Large intestine (tissue), 12 donors: ENCODE data around the gene ESRRG. TPM values are rescaled to one million over a fixed set of nuclear protein-coding genes. Genes with fewer than 3 reads are reported as not detected.

Experiments used
- DNase-seq, 2 donors: peaks; one replicate each; pipeline versions ENCODE4 v3.0.0 to v3.0.0-alpha.2; 2013
- H3K27ac ChIP-seq: one replicate; pipeline ENCODE4 v1.5.1; 2013; ENCODE audit warnings: low read length
- H3K27me3 ChIP-seq: 2 replicates; pipeline ENCODE4 v1.6.1; 2013; ENCODE audit warnings: low read length; ENCODE audit not compliant: control insufficient read depth, insufficient read depth
- H3K36me3 ChIP-seq: 2 replicates; pipeline ENCODE4 v1.6.1; 2013; ENCODE audit warnings: low read length; ENCODE audit not compliant: control insufficient read depth, insufficient read depth
- H3K4me1 ChIP-seq: one replicate; pipeline ENCODE4 v1.6.1; 2013; ENCODE audit warnings: low read length; ENCODE audit not compliant: control insufficient read depth, insufficient read depth
- H3K4me3 ChIP-seq: one replicate; pipeline ENCODE4 v1.5.1; 2013; ENCODE audit warnings: low read length
- H3K9me3 ChIP-seq: one replicate; pipeline ENCODE4 v1.6.1; 2013; ENCODE audit warnings: mild to moderate bottlenecking, low read depth, low read length, moderate library complexity; ENCODE audit not compliant: control insufficient read depth
- WGBS: methylation state at CpG from one replicate; pipeline ENCODE4 v1.1.5; 2013; ENCODE audit warnings: low lambda C conversion rate; ENCODE audit not compliant: insufficient coverage; 5-methylcytosine and 5-hydroxymethylcytosine counted together
- long read RNA-seq, 11 donors: transcript quantifications; one replicate each; lab custom pipeline, GENCODE V29; 2026
- polyA plus RNA-seq: library from polyadenylated mRNA; unstranded; fragments of 120-200 nt; gene quantifications from one replicate; pipeline ENCODE4 v1.2.1, GENCODE V29; 2013

Gene ESRRG
- 9.0 TPM for polyA plus RNA-seq
- long read RNA-seq, donor 1, full-length matches to known transcripts, result 1 of 1 reads
- long read RNA-seq, donor 1, partial matches to known transcripts, result 0 of 1 reads
- long read RNA-seq, donor 1, other reads (novel, unspliced or antisense), result 0 of 1 reads
- long read RNA-seq, donor 2, result 0 reads
- long read RNA-seq, donor 3, result 0 reads
- long read RNA-seq, donor 4, result 0 reads
- long read RNA-seq, donor 5, result 0 reads
- long read RNA-seq, donor 6, full-length matches to known transcripts, result 2 of 2 reads
- long read RNA-seq, donor 6, partial matches to known transcripts, result 0 of 2 reads
- long read RNA-seq, donor 6, other reads (novel, unspliced or antisense), result 0 of 2 reads
- long read RNA-seq, donor 7, result 0 reads
- long read RNA-seq, donor 8, result 0 reads
- long read RNA-seq, donor 9, result 0 reads
- long read RNA-seq, donor 10, full-length matches to known transcripts, result 1 of 1 reads
- long read RNA-seq, donor 10, partial matches to known transcripts, result 0 of 1 reads
- long read RNA-seq, donor 10, other reads (novel, unspliced or antisense), result 0 of 1 reads
- long read RNA-seq, donor 11, result 0 reads

DNA sequence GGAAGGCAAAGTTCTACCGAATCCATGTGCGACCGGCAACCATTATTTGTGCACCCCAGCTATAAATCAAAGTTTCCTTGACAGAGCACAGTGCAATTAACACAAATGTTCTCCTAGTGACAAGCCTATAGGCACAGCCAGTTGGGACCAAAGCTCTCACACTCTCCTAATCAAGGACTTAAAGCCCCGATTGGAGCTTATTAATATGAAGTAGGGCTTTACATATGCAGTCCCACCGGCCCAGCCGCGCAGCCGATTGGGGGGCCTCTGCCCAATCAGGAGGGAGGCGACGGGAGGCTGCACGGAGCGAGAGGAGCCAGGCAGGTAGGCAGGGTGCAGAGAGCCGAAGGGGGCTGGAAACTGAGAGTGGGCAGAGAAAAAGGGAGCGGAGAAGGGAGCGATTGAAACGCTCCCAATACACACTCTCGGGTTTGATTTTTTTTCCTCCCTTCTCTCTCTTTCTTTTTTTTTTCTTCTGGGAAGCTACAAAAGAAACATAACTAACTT lies at the start of gene ESRRG:
TSS of gene ESRRG (minus strand) at position 156 of the 507 bp plus-strand sequence. CDS start at position 26, 130 bp downstream.
- H3K9me3 ChIP-seq, result no peaks in the 10 kb centered on the region
- H3K4me1 ChIP-seq, result no peaks in the 10 kb centered on the region
- DNase-seq, result peak; percentile 49 to 82
- H3K4me3 ChIP-seq, result peak within 1 kb of the TSS; percentile 57
- 7% methylated on average over 3 of the region's 17 CpGs for WGBS
- H3K36me3 ChIP-seq, result no peaks in the 10 kb centered on the region
- peak within 1 kb of the TSS; percentile 12 for H3K27ac ChIP-seq
- H3K27me3 ChIP-seq, result no peaks in the 10 kb centered on the region

- Histone ChIP-seq H3K27me3 (no peaks in the 10 kb centered on the region), H3K4me1 (no peaks in the 10 kb centered on the region), H3K27ac (no peak overlapping the region), H3K36me3 (no peaks in the 10 kb centered on the region), H3K9me3 (no peaks in the 10 kb centered on the region), H3K4me3 (no peak overlapping the region)
- no peak for DNase-seq
- WGBS, result 100% methylated on average over 1 of the region's 4 CpGs
These were observed 48.7 kb upstream of the ESRRG start for GRCh38 chr1:216771922-216772321.

GRCh38 chr1:216766633-216767327 lies 43.6 kb upstream of the ESRRG start:
- no CpG with 5 or more reads among the region's 3 CpGs for WGBS
- H3K27ac ChIP-seq, result no peak overlapping the region
- no peaks in the 10 kb centered on the region for H3K4me1 ChIP-seq
- no peak for DNase-seq
- no peaks in the 10 kb centered on the region for H3K9me3 ChIP-seq
- H3K4me3 ChIP-seq, result no peak overlapping the region
- H3K36me3 ChIP-seq, result no peaks in the 10 kb centered on the region
- no peaks in the 10 kb centered on the region for H3K27me3 ChIP-seq

- Histone ChIP-seq H3K27me3 (no peaks in the 10 kb centered on the region), H3K9me3 (no peaks in the 10 kb centered on the region), H3K36me3 (no peaks in the 10 kb centered on the region), H3K27ac (no peak overlapping the region), H3K4me1 (no peaks in the 10 kb centered on the region), H3K4me3 (no peak overlapping the region)
- WGBS, result 95% methylated on average over 4 of the region's 10 CpGs
- no peak for DNase-seq
These were observed 42.4 kb upstream of the ESRRG start for GRCh38 chr1:216765346-216766300.

GRCh38 chr1:216758161-216758560 lies 34.9 kb upstream of the ESRRG start:
- Histone ChIP-seq H3K27me3 (no peaks in the 10 kb centered on the region), H3K36me3 (no peaks in the 10 kb centered on the region), H3K4me3 (no peak overlapping the region), H3K9me3 (no peaks in the 10 kb centered on the region), H3K27ac (no peak overlapping the region), H3K4me1 (no peaks in the 10 kb centered on the region)
- peak in 1 of 2 donors; percentile 37 for DNase-seq
- WGBS, result no CpG with 5 or more reads among the region's 8 CpGs

GRCh38 chr1:216757110-216757509 lies 33.9 kb upstream of the ESRRG start:
- no peak for DNase-seq
- no peaks in the 10 kb centered on the region for H3K36me3 ChIP-seq
- no peak overlapping the region for H3K27ac ChIP-seq
- no peaks in the 10 kb centered on the region for H3K4me1 ChIP-seq
- H3K4me3 ChIP-seq, result no peak overlapping the region
- H3K27me3 ChIP-seq, result no peaks in the 10 kb centered on the region
- WGBS, result 83% methylated on average over 1 of the region's 1 CpG
- H3K9me3 ChIP-seq, result no peaks in the 10 kb centered on the region

DNA sequence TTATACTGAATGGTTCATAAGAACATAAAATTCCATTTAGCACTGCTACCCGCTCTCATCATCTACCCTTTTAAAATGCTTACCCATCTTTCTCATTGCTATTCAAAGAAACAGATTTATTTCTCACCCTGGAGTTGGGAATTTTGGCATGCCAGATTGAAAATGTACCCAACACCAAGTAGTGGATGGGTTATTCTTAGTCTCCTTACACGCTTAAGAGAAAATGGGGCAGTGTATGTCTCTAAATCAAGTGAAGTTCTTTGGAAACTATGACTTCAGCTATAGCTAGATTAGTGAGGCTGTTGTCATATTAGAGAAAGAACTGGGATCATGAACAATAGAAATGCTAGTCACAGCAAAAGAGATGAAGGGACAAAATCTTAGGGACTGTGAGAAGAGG lies 27.7 kb upstream of the ESRRG start:
- WGBS, result 100% methylated on average over 1 of the region's 2 CpGs
- Histone ChIP-seq H3K27ac (no peak overlapping the region), H3K4me3 (no peak overlapping the region), H3K9me3 (no peaks in the 10 kb centered on the region), H3K4me1 (no peaks in the 10 kb centered on the region), H3K36me3 (no peaks in the 10 kb centered on the region), H3K27me3 (no peaks in the 10 kb centered on the region)
- no peak for DNase-seq

DNA sequence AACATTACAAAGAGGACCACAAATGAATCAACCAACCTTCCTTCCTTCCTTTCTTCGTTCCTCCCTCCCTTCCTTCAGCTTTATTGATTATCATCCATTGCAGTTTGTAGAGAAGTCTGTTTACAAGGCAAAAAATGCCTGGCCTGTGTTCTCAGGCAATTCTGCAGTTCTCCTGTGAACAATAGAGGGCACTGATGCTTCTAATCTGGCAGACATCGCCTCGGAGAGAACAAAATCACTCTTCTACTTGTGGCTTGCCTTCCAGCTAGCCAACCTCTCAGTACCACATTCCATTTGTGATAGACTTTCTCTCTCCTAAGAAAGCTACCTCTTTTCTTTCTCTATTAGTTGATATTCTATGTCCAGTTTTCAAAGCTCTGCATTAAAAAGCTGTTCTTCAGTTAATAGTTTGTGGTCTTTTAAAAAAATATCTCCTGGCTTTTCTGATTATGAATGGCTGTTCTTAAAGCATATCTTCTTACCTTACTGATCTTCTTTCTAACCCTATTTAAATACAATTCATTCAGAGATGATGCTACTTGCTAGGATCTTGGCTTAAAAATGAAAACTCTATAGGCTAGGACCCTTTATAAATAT lies 26.9 kb upstream of the ESRRG start:
- no CpG with 5 or more reads among the region's 3 CpGs for WGBS
- DNase-seq, result peak; percentile 39 to 55
- no peaks in the 10 kb centered on the region for H3K4me1 ChIP-seq
- H3K27me3 ChIP-seq, result no peaks in the 10 kb centered on the region
- H3K9me3 ChIP-seq, result no peaks in the 10 kb centered on the region
- H3K4me3 ChIP-seq, result no peak overlapping the region
- no peak overlapping the region for H3K27ac ChIP-seq
- no peaks in the 10 kb centered on the region for H3K36me3 ChIP-seq

- 100% methylated on average over 1 of the region's 9 CpGs for WGBS
- no peaks in the 10 kb centered on the region for H3K9me3 ChIP-seq
- no peaks in the 10 kb centered on the region for H3K27me3 ChIP-seq
- H3K4me1 ChIP-seq, result no peaks in the 10 kb centered on the region
- no peak overlapping the region for H3K27ac ChIP-seq
- no peaks in the 10 kb centered on the region for H3K36me3 ChIP-seq
- no peak overlapping the region for H3K4me3 ChIP-seq
- DNase-seq, result no peak
These were observed 26.0 kb upstream of the ESRRG start for GRCh38 chr1:216749232-216749631.
